GM19025 (cell line): Measurements from ENCODE around the gene KREMEN2.

Source experiments
- ATAC-seq: cut with Tn5 transposase; IDR thresholded peaks from one replicate; pipeline ENCODE4 v1.9.1; 2021; ENCODE audit warnings: mild to moderate bottlenecking, low read depth, moderate library complexity; ENCODE audit not compliant: unreplicated experiment

The KREMEN2 gene

GRCh38 chr16:2963074-2963722 lies 877 bp upstream of the KREMEN2 start:
- no peak for ATAC-seq

GRCh38 chr16:2964475-2965336 lies 631 bp downstream of the KREMEN2 start:
- no peak for ATAC-seq

GRCh38 chr16:2966043-2966807 lies 2.1 kb downstream of the KREMEN2 start:
- no peak for ATAC-seq

- no peak for ATAC-seq
Measured at GRCh38 chr16:2966808-2967191, 2.7 kb downstream of the KREMEN2 start.

- no peak for ATAC-seq
Measured at GRCh38 chr16:2967211-2967631, 3.1 kb downstream of the KREMEN2 start.

- no peak for ATAC-seq
Measured at GRCh38 chr16:2967721-2968161, 3.7 kb downstream of the KREMEN2 start.

- no peak for ATAC-seq
Measured at GRCh38 chr16:2968368-2968737, 4.3 kb downstream of the KREMEN2 start.

GRCh38 chr16:2968738-2969544 lies 4.9 kb downstream of the KREMEN2 start, which contains the start of gene PAQR4:
PAQR4 (plus strand) TSS chr16:2969348; CDS start chr16:2969675, 327 bp downstream.
- peak; percentile 77 for ATAC-seq

- ATAC-seq = peak; percentile 19
Measured at GRCh38 chr16:2969545-2970521, 5.8 kb downstream of the KREMEN2 start.

GRCh38 chr16:2970563-2970962 lies 6.5 kb downstream of the KREMEN2 start:
- ATAC-seq = no peak

GRCh38 chr16:2971134-2971984 lies 7.3 kb downstream of the KREMEN2 start:
- no peak for ATAC-seq

- no peak for ATAC-seq
Measured at GRCh38 chr16:2971985-2972784, 8.1 kb downstream of the KREMEN2 start.

- ATAC-seq = no peak
Measured at GRCh38 chr16:2973093-2973492, 9.0 kb downstream of the KREMEN2 start.

- ATAC-seq = no peak
Measured at GRCh38 chr16:2973605-2974318, 9.7 kb downstream of the KREMEN2 start.

- ATAC-seq = no peak
Measured at GRCh38 chr16:2974319-2975056, 10.4 kb downstream of the KREMEN2 start.

- no peak for ATAC-seq
Measured at GRCh38 chr16:2975161-2975795, 11.2 kb downstream of the KREMEN2 start.
